ENCODE results near the gene PERM1. TPM values are rescaled to one million over a fixed set of nuclear protein-coding genes. Genes with fewer than 3 reads are reported as not detected.

The PERM1 gene
- total and polyA plus RNA-seq, 4 donors, result under 0.01 to 0.06 TPM; not detected in 2

GRCh38 chr1:972726-973458 lies 9.0 kb downstream of the PERM1 start:
- WGBS, result 89% methylated on average over 28 of the region's 28 CpGs
- H3K9me3 ChIP-seq (ENCODE audit: control insufficient read depth in 4 of 4, low read length in 3 of 4), result no peaks in the 10 kb centered on the region
- H3K27ac ChIP-seq (ENCODE audit: low read depth in 1 of 2, low read length in 2 of 2), result no peak overlapping the region
- no peak overlapping the region for H3K9ac ChIP-seq (ENCODE audit: low read depth in 1 of 2, low read length in 2 of 2)
- no peak overlapping the region for H3K4me3 ChIP-seq (ENCODE audit: low read depth in 1 of 3, low read length in 3 of 3)
- H3K27me3 ChIP-seq (ENCODE audit: control insufficient read depth in 4 of 4, insufficient read depth in 4 of 4, low read length in 3 of 4), result peaks cover 0 to 26% (median 2%) of the 10 kb centered on the region in 4 donors
- no peak for DNase-seq (ENCODE audit: low spot score)
- H3K36me3 ChIP-seq (ENCODE audit: control insufficient read depth in 4 of 4, insufficient read depth in 3 of 4, low read depth in 1 of 4, low read length in 3 of 4), result no peaks in the 10 kb centered on the region
- TF ChIP-seq JUND (IDR thresholded peaks at IDR 0.05), result no peak
- TF ChIP-seq GABPA (IDR thresholded peaks at IDR 0.05 in 1 of 2, conservative IDR thresholded peaks at IDR 0.05 in 1 of 2), result no peak
- TF ChIP-seq YY1 (IDR thresholded peaks at IDR 0.05), result no peak
- TF ChIP-seq, protein P1, sequence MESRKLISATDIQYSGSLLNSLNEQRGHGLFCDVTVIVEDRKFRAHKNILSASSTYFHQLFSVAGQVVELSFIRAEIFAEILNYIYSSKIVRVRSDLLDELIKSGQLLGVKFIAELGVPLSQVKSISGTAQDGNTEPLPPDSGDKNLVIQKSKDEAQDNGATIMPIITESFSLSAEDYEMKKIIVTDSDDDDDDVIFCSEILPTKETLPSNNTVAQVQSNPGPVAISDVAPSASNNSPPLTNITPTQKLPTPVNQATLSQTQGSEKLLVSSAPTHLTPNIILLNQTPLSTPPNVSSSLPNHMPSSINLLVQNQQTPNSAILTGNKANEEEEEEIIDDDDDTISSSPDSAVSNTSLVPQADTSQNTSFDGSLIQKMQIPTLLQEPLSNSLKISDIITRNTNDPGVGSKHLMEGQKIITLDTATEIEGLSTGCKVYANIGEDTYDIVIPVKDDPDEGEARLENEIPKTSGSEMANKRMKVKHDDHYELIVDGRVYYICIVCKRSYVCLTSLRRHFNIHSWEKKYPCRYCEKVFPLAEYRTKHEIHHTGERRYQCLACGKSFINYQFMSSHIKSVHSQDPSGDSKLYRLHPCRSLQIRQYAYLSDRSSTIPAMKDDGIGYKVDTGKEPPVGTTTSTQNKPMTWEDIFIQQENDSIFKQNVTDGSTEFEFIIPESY (IDR thresholded peaks at IDR 0.05), result no peak
- no peak for TF ChIP-seq EGR1 (IDR thresholded peaks at IDR 0.05; ENCODE audit: low read depth in 2 of 2)
- TF ChIP-seq RXRA (IDR thresholded peaks at IDR 0.05), result no peak
- TF ChIP-seq MAX (IDR thresholded peaks at IDR 0.05), result no peak
- TF ChIP-seq FOXA1 (IDR thresholded peaks at IDR 0.05), result no peak
- peaks cover 0 to 6% (median under 1%) of the 10 kb centered on the region in 4 donors for H3K4me1 ChIP-seq (ENCODE audit: control insufficient read depth in 4 of 4, insufficient read depth in 4 of 4, low read length in 3 of 4)

DNA sequence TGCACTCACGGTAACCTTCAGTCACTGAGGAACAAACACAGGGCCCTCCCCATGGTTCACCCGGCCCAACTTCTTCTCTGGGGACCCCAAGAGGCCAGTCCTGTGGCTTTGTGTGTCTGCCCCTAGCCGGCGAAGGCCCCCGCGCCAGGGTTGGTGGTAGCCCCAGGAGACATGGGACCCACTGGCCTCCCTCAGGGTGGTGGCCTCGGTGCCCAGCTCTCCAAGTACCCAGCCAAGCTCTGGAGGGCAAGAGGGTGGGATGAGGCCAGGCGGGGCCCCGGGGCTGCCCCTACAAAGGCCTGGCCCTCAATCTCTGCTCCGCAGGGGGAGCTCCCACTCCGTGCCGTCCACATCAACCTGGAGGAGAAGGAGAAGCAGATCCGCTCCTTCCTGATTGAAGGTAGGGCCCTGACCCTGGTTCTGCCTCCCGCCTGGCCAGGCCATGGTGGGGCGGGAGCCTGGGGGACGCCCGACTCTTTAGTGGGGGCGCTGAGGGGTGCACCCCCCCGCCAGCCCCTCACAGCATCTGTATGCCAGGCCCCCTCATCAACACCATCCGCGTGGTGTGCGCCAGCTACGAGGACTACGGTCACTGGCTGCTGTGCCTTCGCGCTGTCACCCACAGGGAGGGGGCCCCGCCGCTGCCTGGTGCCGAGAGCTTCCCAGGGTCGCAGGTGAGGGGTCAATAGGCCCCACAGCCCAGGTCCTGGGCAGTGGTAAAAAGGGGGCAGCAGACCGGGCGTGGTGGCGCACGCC lies 10.0 kb downstream of the PERM1 start:
- no peak for DNase-seq (ENCODE audit: low spot score)
- Histone ChIP-seq H3K9ac (ENCODE audit: low read depth in 1 of 2, low read length in 2 of 2) (no peak overlapping the region), H3K27me3 (ENCODE audit: control insufficient read depth in 4 of 4, insufficient read depth in 4 of 4, low read length in 3 of 4) (peaks cover 0 to 26% (median 2%) of the 10 kb centered on the region in 4 donors), H3K9me3 (ENCODE audit: control insufficient read depth in 4 of 4, low read length in 3 of 4) (no peaks in the 10 kb centered on the region), H3K36me3 (ENCODE audit: control insufficient read depth in 4 of 4, insufficient read depth in 3 of 4, low read depth in 1 of 4, low read length in 3 of 4) (no peaks in the 10 kb centered on the region), H3K4me1 (ENCODE audit: control insufficient read depth in 4 of 4, insufficient read depth in 4 of 4, low read length in 3 of 4) (peaks cover 0 to 8% (median 2%) of the 10 kb centered on the region in 4 donors), H3K4me3 (ENCODE audit: low read depth in 1 of 3, low read length in 3 of 3) (no peak overlapping the region), H3K27ac (ENCODE audit: low read depth in 1 of 2, low read length in 2 of 2) (no peak overlapping the region)
- TF ChIP-seq REST (IDR thresholded peaks at IDR 0.05) (no peak), YY1 (IDR thresholded peaks at IDR 0.05) (no peak), FOXA2 (IDR thresholded peaks at IDR 0.05) (no peak), GABPA (IDR thresholded peaks at IDR 0.05 in 1 of 2, conservative IDR thresholded peaks at IDR 0.05 in 1 of 2) (no peak), FOXA1 (IDR thresholded peaks at IDR 0.05) (no peak), SP1 (IDR thresholded peaks at IDR 0.05) (no peak), CTCF (IDR thresholded peaks at IDR 0.05; ENCODE audit: low read depth, low read length, missing input control) (no peak), RAD21 (IDR thresholded peaks at IDR 0.05) (no peak), TAF1 (conservative IDR thresholded peaks at IDR 0.05) (no peak), HNF4A (conservative IDR thresholded peaks at IDR 0.05) (no peak), HNF4G (IDR thresholded peaks at IDR 0.05) (no peak), RXRA (IDR thresholded peaks at IDR 0.05) (no peak)
- TF ChIP-seq, protein P1 (IDR thresholded peaks at IDR 0.05), result no peak
- WGBS, result 79% methylated on average over 34 of the region's 34 CpGs

Measured in liver (tissue), 9 donors.